Esophagus squamous epithelium (tissue), 5 donors: ENCODE results near the gene DELE1. TPM values are rescaled to one million over a fixed set of nuclear protein-coding genes. Genes with fewer than 3 reads are reported as not detected.

Experiments used
- DNase-seq: peaks from one replicate; lab custom pipeline; 2025; lab: John Stamatoyannopoulos, UW
- H3K27ac ChIP-seq, 4 donors: fragments of 200-600 bp; sonication (generic); one replicate each; pipeline ENCODE4 v1.5.1; 2016 to 2019; ENCODE audit warnings: mild to moderate bottlenecking in 1 of 4
- H3K27me3 ChIP-seq, 4 donors: fragments of 200-600 bp; sonication (generic); 1 replicate in 3 of 4; 2 replicates in 1 of 4; pipeline versions ENCODE4 v1.5.1 to v1.6.0; 2017 to 2021; ENCODE audit warnings: antibody characterized with exemption in 1 of 4
- H3K36me3 ChIP-seq, 3 donors: fragments of 200-600 bp; sonication (generic); one replicate each; pipeline ENCODE4 v1.5.1; 2016 to 2019
- H3K4me1 ChIP-seq, 3 donors: fragments of 200-600 bp; sonication (generic); one replicate each; pipeline ENCODE4 v1.5.1; 2017 to 2019
- H3K4me3 ChIP-seq, 4 donors: fragments of 200-600 bp; sonication (generic); 1 replicate in 3 of 4; 2 replicates in 1 of 4; pipeline ENCODE4 v1.5.1; 2016 to 2019; ENCODE audit warnings: mild to moderate bottlenecking in 2 of 4, moderate library complexity in 1 of 4
- H3K9me3 ChIP-seq, 3 donors: fragments of 200-600 bp; sonication (generic); one replicate each; pipeline ENCODE4 v1.5.1; 2016 to 2019
- POLR2A ChIP-seq, 4 donors: fragments of 450-650 bp; IDR thresholded peaks; one replicate each; pipeline ENCODE4 v1.6.1; 2017; ENCODE audit warnings: antibody characterized with exemption in 4 of 4, mild to moderate bottlenecking in 4 of 4, moderate library complexity in 3 of 4
- WGBS, 2 donors: methylation state at CpG; one replicate each; pipeline ENCODE4 v1.1.5; 2018; 5-methylcytosine and 5-hydroxymethylcytosine counted together
- intact Hi-C: fragments of 100-400 bp; cut with DNase I; formaldehyde crosslinking; loops from one replicate; pipeline ENCODE4 v1.15.0; 2022
- total RNA-seq, 4 donors: library from RNA; depleted of rRNA; stranded (reverse); fragments of >200 nt; gene quantifications; one replicate each; pipeline ENCODE4 v1.1.0, GENCODE V29; 2016
- TF ChIP-seq, protein P1 (sequence below), 6 experiments: fragments of 450-650 bp in 4 of 6; fragments of 200-600 bp in 2 of 6; sonication (generic) in 2 of 6; IDR thresholded peaks; one replicate each; pipeline ENCODE4 v1.5.1; 2016 to 2019; ENCODE audit warnings: antibody characterized with exemption in 6 of 6, mild to moderate bottlenecking in 4 of 6, moderate library complexity in 4 of 6
- donor health status: DM: yes; HTN: yes; CAD: no.

Gene DELE1, protein sequence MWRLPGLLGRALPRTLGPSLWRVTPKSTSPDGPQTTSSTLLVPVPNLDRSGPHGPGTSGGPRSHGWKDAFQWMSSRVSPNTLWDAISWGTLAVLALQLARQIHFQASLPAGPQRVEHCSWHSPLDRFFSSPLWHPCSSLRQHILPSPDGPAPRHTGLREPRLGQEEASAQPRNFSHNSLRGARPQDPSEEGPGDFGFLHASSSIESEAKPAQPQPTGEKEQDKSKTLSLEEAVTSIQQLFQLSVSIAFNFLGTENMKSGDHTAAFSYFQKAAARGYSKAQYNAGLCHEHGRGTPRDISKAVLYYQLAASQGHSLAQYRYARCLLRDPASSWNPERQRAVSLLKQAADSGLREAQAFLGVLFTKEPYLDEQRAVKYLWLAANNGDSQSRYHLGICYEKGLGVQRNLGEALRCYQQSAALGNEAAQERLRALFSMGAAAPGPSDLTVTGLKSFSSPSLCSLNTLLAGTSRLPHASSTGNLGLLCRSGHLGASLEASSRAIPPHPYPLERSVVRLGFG
- 10 to 100 TPM; 27.3 to 68.5 (median 37.1) TPM for total RNA-seq

DNA sequence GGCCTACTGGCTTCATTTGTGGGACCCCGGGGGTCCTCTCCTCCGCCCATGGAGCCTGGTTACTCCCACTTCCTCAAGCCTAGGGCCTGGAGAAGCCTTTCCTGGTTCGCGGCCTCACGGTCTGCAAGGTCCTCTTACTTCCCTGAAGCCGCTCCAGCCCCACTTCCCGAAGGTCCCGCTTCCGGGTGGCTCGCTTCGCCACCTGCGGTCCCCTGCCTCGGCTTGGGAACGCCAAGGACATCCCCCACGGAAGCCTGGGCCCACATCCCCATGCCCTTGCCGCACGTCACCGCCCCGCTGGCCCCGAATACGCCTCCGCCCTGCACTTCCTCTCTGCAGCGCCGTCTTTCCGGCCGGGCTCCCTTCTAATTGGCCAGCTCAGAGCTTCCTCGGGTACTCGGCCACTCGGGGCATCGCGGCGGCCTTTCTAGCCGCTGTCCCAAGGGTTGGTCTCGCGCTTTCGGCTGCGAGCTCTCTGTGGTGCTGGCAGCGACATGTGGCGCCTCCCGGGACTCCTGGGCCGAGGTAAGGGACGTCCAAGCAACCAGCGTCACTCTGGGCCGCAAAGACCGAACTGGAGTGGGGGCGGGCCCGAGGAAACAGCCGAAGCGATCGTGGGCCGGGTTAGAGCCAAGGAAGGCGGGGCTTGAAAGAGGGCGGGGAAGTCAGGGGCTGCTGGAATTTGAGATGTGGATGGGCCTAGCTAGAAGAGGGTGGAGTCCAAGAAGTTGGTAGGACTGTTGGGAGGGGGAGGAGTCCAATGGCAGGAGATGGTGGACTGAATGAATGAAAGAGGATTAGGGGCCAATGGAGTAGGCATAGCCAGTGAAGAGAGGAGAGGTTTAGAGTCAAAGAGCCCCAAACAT is at the start of gene DELE1:
TSS of gene DELE1 (plus strand) at position 424 of the 866 bp plus-strand sequence. CDS start at position 495, 71 bp downstream.
- TF ChIP-seq POLR2A (IDR thresholded peaks at IDR 0.05) = peak in 3 of 4 donors; percentile 35 to 87 (median 82)
- TF ChIP-seq, protein P1, sequence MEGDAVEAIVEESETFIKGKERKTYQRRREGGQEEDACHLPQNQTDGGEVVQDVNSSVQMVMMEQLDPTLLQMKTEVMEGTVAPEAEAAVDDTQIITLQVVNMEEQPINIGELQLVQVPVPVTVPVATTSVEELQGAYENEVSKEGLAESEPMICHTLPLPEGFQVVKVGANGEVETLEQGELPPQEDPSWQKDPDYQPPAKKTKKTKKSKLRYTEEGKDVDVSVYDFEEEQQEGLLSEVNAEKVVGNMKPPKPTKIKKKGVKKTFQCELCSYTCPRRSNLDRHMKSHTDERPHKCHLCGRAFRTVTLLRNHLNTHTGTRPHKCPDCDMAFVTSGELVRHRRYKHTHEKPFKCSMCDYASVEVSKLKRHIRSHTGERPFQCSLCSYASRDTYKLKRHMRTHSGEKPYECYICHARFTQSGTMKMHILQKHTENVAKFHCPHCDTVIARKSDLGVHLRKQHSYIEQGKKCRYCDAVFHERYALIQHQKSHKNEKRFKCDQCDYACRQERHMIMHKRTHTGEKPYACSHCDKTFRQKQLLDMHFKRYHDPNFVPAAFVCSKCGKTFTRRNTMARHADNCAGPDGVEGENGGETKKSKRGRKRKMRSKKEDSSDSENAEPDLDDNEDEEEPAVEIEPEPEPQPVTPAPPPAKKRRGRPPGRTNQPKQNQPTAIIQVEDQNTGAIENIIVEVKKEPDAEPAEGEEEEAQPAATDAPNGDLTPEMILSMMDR (IDR thresholded peaks at IDR 0.05) = peak in 2 of 6 experiments; percentile 13 to 27
- DNase-seq = peak; percentile 88
- WGBS, 2 donors = 1% methylated on average over 10 to 23 of the region's 53 CpGs

DNA sequence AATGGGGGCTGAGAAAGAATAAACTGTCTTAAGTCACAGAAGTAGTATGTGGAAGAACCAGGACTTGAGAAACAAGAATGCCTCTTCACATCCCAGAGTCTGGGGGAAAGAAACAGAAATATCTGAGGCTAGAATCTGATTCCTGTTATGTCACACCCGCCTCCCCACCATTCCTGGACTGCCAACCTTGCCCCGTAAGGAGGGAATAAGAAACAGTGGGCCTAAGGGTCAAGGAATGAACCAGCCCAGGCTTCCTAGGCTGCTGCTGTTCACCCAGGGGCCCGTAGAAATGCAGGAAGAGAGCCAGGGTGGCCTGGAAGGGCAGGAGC is 49.8 kb upstream of the DELE1 start:
- 61 to 65% methylated on average over 2 to 3 of the region's 3 CpGs for WGBS, 2 donors
- Histone ChIP-seq H3K4me1 (peaks cover 37 to 98% (median 37%) of the 10 kb centered on the region in 3 donors), H3K36me3 (peaks cover 0 to 4% (median 0%) of the 10 kb centered on the region in 3 donors), H3K27me3 (peaks cover 0 to 65% (median 9%) of the 10 kb centered on the region in 4 donors), H3K9me3 (no peaks in the 10 kb centered on the region), H3K27ac (peak overlapping the region; percentile 5 to 89 (median 71)), H3K4me3 (peak overlapping the region in 3 of 4 donors; percentile 71 to 82 (median 71))
- intact Hi-C loops = no loop called here
- DNase-seq = no peak
- TF ChIP-seq, protein P1 (IDR thresholded peaks at IDR 0.05) = no peak
- TF ChIP-seq POLR2A (IDR thresholded peaks at IDR 0.05) = no peak

More for the DNA sequence above, at the start of gene DELE1:
- peak within 1 kb of the TSS; percentile 97 to 99 (median 98) for H3K27ac ChIP-seq
- H3K36me3 ChIP-seq = peaks cover 17 to 41% (median 24%) of the 10 kb centered on the region in 3 donors
- no peaks in the 10 kb centered on the region for H3K9me3 ChIP-seq
- H3K27me3 ChIP-seq = no peaks in the 10 kb centered on the region
- peak within 1 kb of the TSS; percentile 65 to 84 (median 78) for H3K4me3 ChIP-seq
- intact Hi-C loops = no loop called here
- H3K4me1 ChIP-seq = peaks cover 5 to 46% (median 16%) of the 10 kb centered on the region in 3 donors

DNA sequence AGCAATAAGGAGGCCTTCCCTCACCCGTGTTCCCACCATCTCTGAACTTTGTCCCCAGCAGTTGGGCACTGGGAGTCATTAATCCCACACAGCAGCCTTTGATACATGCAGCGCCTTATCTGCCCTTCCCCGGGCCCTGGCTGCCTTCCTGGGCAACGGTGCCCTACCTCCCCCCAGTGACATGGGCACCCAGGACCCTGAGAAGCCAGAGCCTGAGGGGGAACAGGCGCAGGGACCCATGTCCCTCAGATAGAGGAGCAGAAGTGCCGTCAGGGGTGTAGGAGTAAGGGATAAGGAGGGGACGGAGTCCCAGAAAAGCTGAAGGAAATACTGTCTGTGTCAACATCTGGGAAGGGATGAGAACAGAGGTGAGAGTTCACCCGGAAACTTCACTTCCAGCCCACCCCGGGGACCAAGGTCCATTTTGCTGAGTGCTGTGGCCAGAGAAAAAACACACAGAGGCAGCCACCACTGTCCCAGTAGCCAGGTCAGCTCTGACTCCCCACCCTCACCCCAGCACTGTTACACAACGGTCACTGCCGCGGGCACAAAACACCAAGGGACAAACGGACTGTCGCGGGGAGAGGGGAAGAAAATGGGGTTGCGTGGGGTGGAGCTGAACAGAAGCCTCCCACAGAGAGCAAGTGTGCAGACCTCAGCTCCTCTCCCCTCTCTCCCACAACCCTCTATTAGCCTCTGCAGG is 49.3 kb upstream of the DELE1 start:
- 57 to 73% methylated on average over 4 to 14 of the region's 16 CpGs for WGBS, 2 donors
- no peaks in the 10 kb centered on the region for H3K9me3 ChIP-seq
- peak overlapping the region; percentile 5 to 89 (median 71) for H3K27ac ChIP-seq
- H3K4me1 ChIP-seq = peaks cover 39 to 98% (median 41%) of the 10 kb centered on the region in 3 donors
- H3K36me3 ChIP-seq = no peaks in the 10 kb centered on the region
- intact Hi-C loops = no loop called here
- H3K27me3 ChIP-seq = peaks cover 0 to 65% (median 9%) of the 10 kb centered on the region in 4 donors
- no peak for TF ChIP-seq POLR2A (IDR thresholded peaks at IDR 0.05)
- TF ChIP-seq, protein P1 (IDR thresholded peaks at IDR 0.05) = no peak
- peak overlapping the region in 3 of 4 donors; percentile 71 to 82 (median 71) for H3K4me3 ChIP-seq
- DNase-seq = no peak

DNA sequence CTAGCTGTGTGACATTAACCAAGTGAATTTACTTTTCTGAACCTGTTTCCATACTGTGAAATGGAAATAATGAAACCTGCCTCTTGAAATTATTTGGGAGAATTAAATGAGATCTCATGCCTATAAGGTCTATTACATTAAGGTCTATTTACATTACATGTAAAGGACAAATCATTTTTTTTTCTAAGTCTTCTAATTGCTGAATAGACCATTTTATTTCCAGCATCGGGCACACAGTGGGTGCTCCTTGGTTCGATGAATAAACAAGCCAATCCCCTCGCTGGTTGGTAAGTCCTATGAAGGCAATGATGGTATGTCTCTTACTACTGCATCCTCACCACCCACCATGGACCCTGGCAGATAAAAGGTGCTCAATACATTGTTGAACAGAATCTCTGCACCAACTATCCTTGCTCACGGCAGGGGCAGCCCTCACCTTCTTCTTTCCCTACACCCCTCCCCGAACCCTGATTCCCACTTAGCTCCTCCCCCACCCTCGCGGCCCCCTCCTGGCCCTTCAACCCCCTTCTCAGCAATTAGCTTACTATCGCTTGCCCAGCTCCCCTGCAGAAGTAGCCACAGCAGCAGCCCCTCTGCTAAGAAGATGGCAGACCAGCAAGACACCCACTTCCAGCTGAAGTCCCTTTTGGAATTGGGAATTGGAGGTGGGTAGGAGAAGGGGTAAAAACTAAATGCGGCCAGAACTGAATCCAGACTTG is 48.5 kb upstream of the DELE1 start:
- WGBS, 2 donors = 26 to 36% methylated on average over 7 to 8 of the region's 9 CpGs
- no peaks in the 10 kb centered on the region for H3K9me3 ChIP-seq
- H3K36me3 ChIP-seq = no peaks in the 10 kb centered on the region
- TF ChIP-seq, protein P1 (IDR thresholded peaks at IDR 0.05) = no peak
- TF ChIP-seq POLR2A (IDR thresholded peaks at IDR 0.05) = no peak
- H3K27ac ChIP-seq = peak overlapping the region; percentile 88 to 90 (median 89)
- intact Hi-C loops = no loop called here
- peaks cover 33 to 98% (median 40%) of the 10 kb centered on the region in 3 donors for H3K4me1 ChIP-seq
- H3K4me3 ChIP-seq = peak overlapping the region; percentile 71 to 82 (median 76)
- DNase-seq = no peak
- H3K27me3 ChIP-seq = peaks cover 0 to 72% (median 9%) of the 10 kb centered on the region in 4 donors
